ENCODE data around the gene ABCA7.

ABCA7 gene

GRCh38 chr19:1079566-1080111, 39.7 kb downstream of the ABCA7 start:
- H3K9ac ChIP-seq (ENCODE audit: low read length) = no peak overlapping the region
- no peak overlapping the region for H3K4me3 ChIP-seq (ENCODE audit: low read length)
- H3K36me3 ChIP-seq (ENCODE audit: control insufficient read depth, insufficient read depth, low read length) = no peaks in the 10 kb centered on the region
- peaks cover 40% of the 10 kb centered on the region for H3K4me1 ChIP-seq (ENCODE audit: control insufficient read depth, insufficient read depth, low read length)
- H3K27me3 ChIP-seq (ENCODE audit: control insufficient read depth, insufficient read depth, low read length) = no peaks in the 10 kb centered on the region
- H3K9me3 ChIP-seq (ENCODE audit: control insufficient read depth, low read length) = no peaks in the 10 kb centered on the region

GRCh38 chr19:1080360-1081161, 40.7 kb downstream of the ABCA7 start:
- no peak overlapping the region for H3K4me3 ChIP-seq (ENCODE audit: low read length)
- no peaks in the 10 kb centered on the region for H3K36me3 ChIP-seq (ENCODE audit: control insufficient read depth, insufficient read depth, low read length)
- peaks cover 33% of the 10 kb centered on the region for H3K4me1 ChIP-seq (ENCODE audit: control insufficient read depth, insufficient read depth, low read length)
- no peak overlapping the region for H3K9ac ChIP-seq (ENCODE audit: low read length)
- no peaks in the 10 kb centered on the region for H3K27me3 ChIP-seq (ENCODE audit: control insufficient read depth, insufficient read depth, low read length)
- H3K9me3 ChIP-seq (ENCODE audit: control insufficient read depth, low read length) = no peaks in the 10 kb centered on the region

GRCh38 chr19:1081301-1082164, 41.6 kb downstream of the ABCA7 start:
- H3K36me3 ChIP-seq (ENCODE audit: control insufficient read depth, insufficient read depth, low read length) = no peaks in the 10 kb centered on the region
- H3K9me3 ChIP-seq (ENCODE audit: control insufficient read depth, low read length) = no peaks in the 10 kb centered on the region
- H3K4me3 ChIP-seq (ENCODE audit: low read length) = no peak overlapping the region
- H3K27me3 ChIP-seq (ENCODE audit: control insufficient read depth, insufficient read depth, low read length) = no peaks in the 10 kb centered on the region
- H3K9ac ChIP-seq (ENCODE audit: low read length) = no peak overlapping the region
- H3K4me1 ChIP-seq (ENCODE audit: control insufficient read depth, insufficient read depth, low read length) = peaks cover 23% of the 10 kb centered on the region

GRCh38 chr19:1082165-1082927, 42.4 kb downstream of the ABCA7 start:
- H3K27me3 ChIP-seq (ENCODE audit: control insufficient read depth, insufficient read depth, low read length) = no peaks in the 10 kb centered on the region
- H3K4me3 ChIP-seq (ENCODE audit: low read length) = peak overlapping the region; percentile 8
- no peaks in the 10 kb centered on the region for H3K36me3 ChIP-seq (ENCODE audit: control insufficient read depth, insufficient read depth, low read length)
- peaks cover 18% of the 10 kb centered on the region for H3K4me1 ChIP-seq (ENCODE audit: control insufficient read depth, insufficient read depth, low read length)
- H3K9ac ChIP-seq (ENCODE audit: low read length) = no peak overlapping the region
- no peaks in the 10 kb centered on the region for H3K9me3 ChIP-seq (ENCODE audit: control insufficient read depth, low read length)

- Histone ChIP-seq H3K9ac (ENCODE audit: low read length) (no peak overlapping the region), H3K36me3 (ENCODE audit: control insufficient read depth, insufficient read depth, low read length) (no peaks in the 10 kb centered on the region), H3K9me3 (ENCODE audit: control insufficient read depth, low read length) (no peaks in the 10 kb centered on the region), H3K27me3 (ENCODE audit: control insufficient read depth, insufficient read depth, low read length) (no peaks in the 10 kb centered on the region), H3K4me3 (ENCODE audit: low read length) (peak overlapping the region; percentile 8), H3K4me1 (ENCODE audit: control insufficient read depth, insufficient read depth, low read length) (peaks cover 18% of the 10 kb centered on the region)
Observed at GRCh38 chr19:1082928-1083816, 43.3 kb downstream of the ABCA7 start.

GRCh38 chr19:1084024-1084868, 44.3 kb downstream of the ABCA7 start:
- H3K4me1 ChIP-seq (ENCODE audit: control insufficient read depth, insufficient read depth, low read length) = peaks cover 18% of the 10 kb centered on the region
- peaks cover 4% of the 10 kb centered on the region for H3K36me3 ChIP-seq (ENCODE audit: control insufficient read depth, insufficient read depth, low read length)

GRCh38 chr19:1085053-1085658, 45.2 kb downstream of the ABCA7 start:
- peaks cover 4% of the 10 kb centered on the region for H3K36me3 ChIP-seq (ENCODE audit: control insufficient read depth, insufficient read depth, low read length)
- no peaks in the 10 kb centered on the region for H3K27me3 ChIP-seq (ENCODE audit: control insufficient read depth, insufficient read depth, low read length)
- H3K4me1 ChIP-seq (ENCODE audit: control insufficient read depth, insufficient read depth, low read length) = peaks cover 18% of the 10 kb centered on the region
- no peaks in the 10 kb centered on the region for H3K9me3 ChIP-seq (ENCODE audit: control insufficient read depth, low read length)
- no peak overlapping the region for H3K9ac ChIP-seq (ENCODE audit: low read length)
- H3K4me3 ChIP-seq (ENCODE audit: low read length) = no peak overlapping the region

More at GRCh38 chr19:1084024-1084868, 44.3 kb downstream of the ABCA7 start:
- Histone ChIP-seq H3K4me3 (ENCODE audit: low read length) (no peak overlapping the region), H3K9me3 (ENCODE audit: control insufficient read depth, low read length) (no peaks in the 10 kb centered on the region), H3K27me3 (ENCODE audit: control insufficient read depth, insufficient read depth, low read length) (no peaks in the 10 kb centered on the region), H3K9ac (ENCODE audit: low read length) (no peak overlapping the region)

GRCh38 chr19:1085676-1086442, 46.0 kb downstream of the ABCA7 start:
- H3K36me3 ChIP-seq (ENCODE audit: control insufficient read depth, insufficient read depth, low read length) = peaks cover 4% of the 10 kb centered on the region
- H3K27me3 ChIP-seq (ENCODE audit: control insufficient read depth, insufficient read depth, low read length) = no peaks in the 10 kb centered on the region
- H3K4me3 ChIP-seq (ENCODE audit: low read length) = no peak overlapping the region
- peaks cover 18% of the 10 kb centered on the region for H3K4me1 ChIP-seq (ENCODE audit: control insufficient read depth, insufficient read depth, low read length)
- H3K9ac ChIP-seq (ENCODE audit: low read length) = no peak overlapping the region
- no peaks in the 10 kb centered on the region for H3K9me3 ChIP-seq (ENCODE audit: control insufficient read depth, low read length)

GRCh38 chr19:1086613-1087012, 46.7 kb downstream of the ABCA7 start:
- Histone ChIP-seq H3K9ac (ENCODE audit: low read length) (no peak overlapping the region), H3K4me3 (ENCODE audit: low read length) (no peak overlapping the region), H3K36me3 (ENCODE audit: control insufficient read depth, insufficient read depth, low read length) (peaks cover 4% of the 10 kb centered on the region)

More at GRCh38 chr19:1086613-1087012, 46.7 kb downstream of the ABCA7 start:
- Histone ChIP-seq H3K9me3 (ENCODE audit: control insufficient read depth, low read length) (no peaks in the 10 kb centered on the region), H3K27me3 (ENCODE audit: control insufficient read depth, insufficient read depth, low read length) (no peaks in the 10 kb centered on the region), H3K4me1 (ENCODE audit: control insufficient read depth, insufficient read depth, low read length) (peaks cover 13% of the 10 kb centered on the region)

Measured in mucosa of stomach (tissue), 1 donor.